Skin of body (tissue), 2 donors: Measurements from ENCODE around the gene EVI5. TPM values are rescaled to one million over a fixed set of nuclear protein-coding genes. Genes with fewer than 3 reads are reported as not detected.
"Not testable (repeated sequence)": the region's sequence is repeated elsewhere in the genome, so short reads cannot be mapped to it uniquely, and the experiment has no call there.

Experiments
- DNase-seq: peaks from one replicate; lab custom pipeline; 2025; lab: John Stamatoyannopoulos, UW
- total RNA-seq: library from RNA; depleted of rRNA; stranded (reverse); fragments of >200 nt; gene quantifications from one replicate; pipeline ENCODE4 v1.2.3, GENCODE V29; 2014

EVI5 gene
- total RNA-seq, 1 donor from 2014 or later, result 67.5 TPM

- DNase-seq, result no peak
Measured at GRCh38 chr1:92695104-92695503, 89.8 kb downstream of the EVI5 start.

- DNase-seq, result no peak
Measured at GRCh38 chr1:92691925-92692324, 93.0 kb downstream of the EVI5 start.

- DNase-seq, result no peak
Measured at GRCh38 chr1:92690212-92690906, 94.5 kb downstream of the EVI5 start.

- no peak for DNase-seq
Measured at GRCh38 chr1:92679980-92680379, 104.9 kb downstream of the EVI5 start.

GRCh38 chr1:92663775-92664174 lies 121.1 kb downstream of the EVI5 start:
- no peak for DNase-seq

- DNase-seq, result no peak
Measured at GRCh38 chr1:92662048-92662447, 122.9 kb downstream of the EVI5 start.

- DNase-seq, result no peak
Measured at GRCh38 chr1:92657701-92658100, 127.2 kb downstream of the EVI5 start.

- no peak for DNase-seq
Measured at GRCh38 chr1:92655197-92655801, 129.6 kb downstream of the EVI5 start.

GRCh38 chr1:92653605-92654381 lies 131.1 kb downstream of the EVI5 start:
- DNase-seq, result no peak

GRCh38 chr1:92640686-92641085 lies 144.2 kb downstream of the EVI5 start:
- not testable (repeated sequence) for DNase-seq

- no peak for DNase-seq
Measured at GRCh38 chr1:92638498-92638897, 146.4 kb downstream of the EVI5 start.

- DNase-seq, result not testable (repeated sequence)
Measured at GRCh38 chr1:92635203-92635602, 149.7 kb downstream of the EVI5 start.

- DNase-seq, result no peak
Measured at GRCh38 chr1:92623187-92623778, 161.6 kb downstream of the EVI5 start.

GRCh38 chr1:92619466-92620189 lies 165.3 kb downstream of the EVI5 start:
- DNase-seq, result no peak

GRCh38 chr1:92601044-92601443 lies 183.9 kb downstream of the EVI5 start:
- no peak for DNase-seq

- DNase-seq, result peak; percentile 1
Measured at GRCh38 chr1:92599184-92599583, 185.7 kb downstream of the EVI5 start.

- DNase-seq, result not testable (repeated sequence)
Measured at GRCh38 chr1:92589361-92589760, 195.5 kb downstream of the EVI5 start.

- DNase-seq, result no peak
Measured at GRCh38 chr1:92587445-92587844, 197.5 kb downstream of the EVI5 start.

- DNase-seq, result no peak
Measured at GRCh38 chr1:92585831-92586230, 199.1 kb downstream of the EVI5 start.

- not testable (repeated sequence) for DNase-seq
Measured at GRCh38 chr1:92584810-92585209, 200.1 kb downstream of the EVI5 start.
